ENCODE measurements around the gene ATP7A. TPM values are rescaled to one million over a fixed set of nuclear protein-coding genes. Genes with fewer than 3 reads are reported as not detected.
"Not testable (repeated sequence)": the region's sequence is repeated elsewhere in the genome, so short reads cannot be mapped to it uniquely, and the experiment has no call there.

Gene ATP7A
- total and polyA plus RNA-seq, 5 donors from 2014 or later = 2.7 to 13.6 (median 3.0) TPM

GRCh38 chrX:78073147-78074077, 162.9 kb downstream of the ATP7A start:
- H3K4me3 ChIP-seq (ENCODE audit: low read depth, low read length); H3K4me3 Mint-ChIP-seq; DNase-seq; H3K36me3 ChIP-seq (ENCODE audit: control insufficient read depth, insufficient read depth, low read length); H3K36me3 Mint-ChIP-seq; H3K27me3 ChIP-seq (ENCODE audit: control insufficient read depth, insufficient read depth, low read length); H3K4me1 Mint-ChIP-seq; H3K9me3 ChIP-seq (ENCODE audit: control insufficient read depth in 2 of 2, low read length in 2 of 2); H3K4me1 ChIP-seq (ENCODE audit: control insufficient read depth, insufficient read depth, low read length, poor library complexity, severe bottlenecking); H3K27ac ChIP-seq (ENCODE audit: insufficient read depth, low read length, poor library complexity, severe bottlenecking); H3K27ac Mint-ChIP-seq; H3K27me3 Mint-ChIP-seq; ATAC-seq (ENCODE audit: low read depth in 2 of 2): not testable (repeated sequence)
- H3K9me3 Mint-ChIP-seq = peaks cover 0 to 21% (median 4%) of the 10 kb centered on the region in 7 donors

- H3K27ac Mint-ChIP-seq = no peak overlapping the region
- peaks cover 6% of the 10 kb centered on the region for H3K36me3 Mint-ChIP-seq
- no peaks in the 10 kb centered on the region for H3K4me1 ChIP-seq (ENCODE audit: control insufficient read depth, insufficient read depth, low read length, poor library complexity, severe bottlenecking)
- no peak overlapping the region for H3K4me3 ChIP-seq (ENCODE audit: low read depth, low read length)
- no peak overlapping the region for H3K4me3 Mint-ChIP-seq
- H3K9me3 Mint-ChIP-seq = peaks cover 0 to 15% (median 4%) of the 10 kb centered on the region in 7 donors
- no peak overlapping the region for H3K27ac ChIP-seq (ENCODE audit: insufficient read depth, low read length, poor library complexity, severe bottlenecking)
- DNase-seq (no peak), ATAC-seq (ENCODE audit: low read depth in 2 of 2) (no peak)
- H3K36me3 ChIP-seq (ENCODE audit: control insufficient read depth, insufficient read depth, low read length) = no peaks in the 10 kb centered on the region
- no peaks in the 10 kb centered on the region for H3K27me3 ChIP-seq (ENCODE audit: control insufficient read depth, insufficient read depth, low read length)
- no peaks in the 10 kb centered on the region for H3K27me3 Mint-ChIP-seq
- peaks cover 0 to 2% (median 0%) of the 10 kb centered on the region in 4 donors for H3K4me1 Mint-ChIP-seq
- H3K9me3 ChIP-seq (ENCODE audit: control insufficient read depth in 2 of 2, low read length in 2 of 2) = no peaks in the 10 kb centered on the region
These were observed 163.6 kb downstream of the ATP7A start for GRCh38 chrX:78074088-78074487.

GRCh38 chrX:78075787-78076389, 165.4 kb downstream of the ATP7A start:
- no peak overlapping the region for H3K4me3 ChIP-seq (ENCODE audit: low read depth, low read length)
- no peak overlapping the region for H3K27ac ChIP-seq (ENCODE audit: insufficient read depth, low read length, poor library complexity, severe bottlenecking)
- no peak for ATAC-seq (ENCODE audit: low read depth in 2 of 2)
- H3K4me1 ChIP-seq (ENCODE audit: control insufficient read depth, insufficient read depth, low read length, poor library complexity, severe bottlenecking) = no peaks in the 10 kb centered on the region
- no peak for DNase-seq
- Mint-ChIP-seq H3K27ac (peak overlapping the region in 1 of 3 donors; percentile 56), H3K9me3 (peaks cover 0 to 14% (median 5%) of the 10 kb centered on the region in 7 donors), H3K4me3 (no peak overlapping the region), H3K36me3 (peaks cover 6% of the 10 kb centered on the region), H3K4me1 (peaks cover 0 to 2% (median 0%) of the 10 kb centered on the region in 4 donors), H3K27me3 (no peaks in the 10 kb centered on the region)
- H3K9me3 ChIP-seq (ENCODE audit: control insufficient read depth in 2 of 2, low read length in 2 of 2) = no peaks in the 10 kb centered on the region
- H3K36me3 ChIP-seq (ENCODE audit: control insufficient read depth, insufficient read depth, low read length) = no peaks in the 10 kb centered on the region
- H3K27me3 ChIP-seq (ENCODE audit: control insufficient read depth, insufficient read depth, low read length) = no peaks in the 10 kb centered on the region

GRCh38 chrX:78081413-78081812, 170.9 kb downstream of the ATP7A start:
- H3K4me3 Mint-ChIP-seq = not testable (repeated sequence)

GRCh38 chrX:78092296-78092695, 181.8 kb downstream of the ATP7A start:
- no peak for DNase-seq

More at GRCh38 chrX:78081413-78081812, 170.9 kb downstream of the ATP7A start:
- H3K27me3 ChIP-seq (ENCODE audit: control insufficient read depth, insufficient read depth, low read length); H3K4me3 ChIP-seq (ENCODE audit: low read depth, low read length); H3K27ac ChIP-seq (ENCODE audit: insufficient read depth, low read length, poor library complexity, severe bottlenecking); ATAC-seq (ENCODE audit: low read depth in 2 of 2); H3K36me3 ChIP-seq (ENCODE audit: control insufficient read depth, insufficient read depth, low read length); H3K36me3 Mint-ChIP-seq; H3K9me3 ChIP-seq (ENCODE audit: control insufficient read depth in 2 of 2, low read length in 2 of 2); H3K4me1 Mint-ChIP-seq; H3K9me3 Mint-ChIP-seq; H3K27me3 Mint-ChIP-seq; H3K4me1 ChIP-seq (ENCODE audit: control insufficient read depth, insufficient read depth, low read length, poor library complexity, severe bottlenecking); H3K27ac Mint-ChIP-seq; DNase-seq: not testable (repeated sequence)

GRCh38 chrX:78098108-78098507, 187.6 kb downstream of the ATP7A start:
- H3K4me1 Mint-ChIP-seq = peaks cover 0 to 7% (median 3%) of the 10 kb centered on the region in 4 donors
- DNase-seq = no peak
- no peak overlapping the region for H3K4me3 Mint-ChIP-seq
- no peaks in the 10 kb centered on the region for H3K9me3 ChIP-seq (ENCODE audit: control insufficient read depth in 2 of 2, low read length in 2 of 2)
- H3K36me3 Mint-ChIP-seq = no peaks in the 10 kb centered on the region
- no peaks in the 10 kb centered on the region for H3K4me1 ChIP-seq (ENCODE audit: control insufficient read depth, insufficient read depth, low read length, poor library complexity, severe bottlenecking)
- ATAC-seq (ENCODE audit: low read depth in 2 of 2) = no peak
- peak overlapping the region in 1 of 3 donors; percentile 45 for H3K27ac Mint-ChIP-seq
- H3K4me3 ChIP-seq (ENCODE audit: low read depth, low read length) = no peak overlapping the region
- H3K9me3 Mint-ChIP-seq = peaks cover 0 to 2% (median 0%) of the 10 kb centered on the region in 7 donors
- no peaks in the 10 kb centered on the region for H3K27me3 Mint-ChIP-seq
- no peak overlapping the region for H3K27ac ChIP-seq (ENCODE audit: insufficient read depth, low read length, poor library complexity, severe bottlenecking)
- no peaks in the 10 kb centered on the region for H3K27me3 ChIP-seq (ENCODE audit: control insufficient read depth, insufficient read depth, low read length)
- H3K36me3 ChIP-seq (ENCODE audit: control insufficient read depth, insufficient read depth, low read length) = no peaks in the 10 kb centered on the region

More at GRCh38 chrX:78092296-78092695, 181.8 kb downstream of the ATP7A start:
- no peaks in the 10 kb centered on the region for H3K36me3 ChIP-seq (ENCODE audit: control insufficient read depth, insufficient read depth, low read length)
- no peak for ATAC-seq (ENCODE audit: low read depth in 2 of 2)
- no peak overlapping the region for H3K27ac ChIP-seq (ENCODE audit: insufficient read depth, low read length, poor library complexity, severe bottlenecking)
- H3K4me1 ChIP-seq (ENCODE audit: control insufficient read depth, insufficient read depth, low read length, poor library complexity, severe bottlenecking) = no peaks in the 10 kb centered on the region
- H3K36me3 Mint-ChIP-seq = no peaks in the 10 kb centered on the region
- H3K9me3 ChIP-seq (ENCODE audit: control insufficient read depth in 2 of 2, low read length in 2 of 2) = no peaks in the 10 kb centered on the region
- no peak overlapping the region for H3K4me3 ChIP-seq (ENCODE audit: low read depth, low read length)
- no peak overlapping the region for H3K4me3 Mint-ChIP-seq
- H3K9me3 Mint-ChIP-seq = peaks cover 0 to 4% (median 0%) of the 10 kb centered on the region in 7 donors
- no peaks in the 10 kb centered on the region for H3K27me3 ChIP-seq (ENCODE audit: control insufficient read depth, insufficient read depth, low read length)
- peaks cover 5% of the 10 kb centered on the region for H3K27me3 Mint-ChIP-seq
- no peak overlapping the region for H3K27ac Mint-ChIP-seq
- H3K4me1 Mint-ChIP-seq = no peaks in the 10 kb centered on the region
